Left hindlimb (tissue), 1 donor: Measurements from ENCODE around the gene EPHA8.

ENCODE experiments used
- DNase-seq: peaks from one replicate; pipeline ENCODE4 v3.0.0-alpha.2; 2018

EPHA8 gene

GRCh38 chr1:22562584-22563583 is at the start of gene EPHA8:
EPHA8 (plus strand) TSS chr1:22563489; CDS start chr1:22563636, 147 bp downstream.
- DNase-seq = no peak

DNA sequence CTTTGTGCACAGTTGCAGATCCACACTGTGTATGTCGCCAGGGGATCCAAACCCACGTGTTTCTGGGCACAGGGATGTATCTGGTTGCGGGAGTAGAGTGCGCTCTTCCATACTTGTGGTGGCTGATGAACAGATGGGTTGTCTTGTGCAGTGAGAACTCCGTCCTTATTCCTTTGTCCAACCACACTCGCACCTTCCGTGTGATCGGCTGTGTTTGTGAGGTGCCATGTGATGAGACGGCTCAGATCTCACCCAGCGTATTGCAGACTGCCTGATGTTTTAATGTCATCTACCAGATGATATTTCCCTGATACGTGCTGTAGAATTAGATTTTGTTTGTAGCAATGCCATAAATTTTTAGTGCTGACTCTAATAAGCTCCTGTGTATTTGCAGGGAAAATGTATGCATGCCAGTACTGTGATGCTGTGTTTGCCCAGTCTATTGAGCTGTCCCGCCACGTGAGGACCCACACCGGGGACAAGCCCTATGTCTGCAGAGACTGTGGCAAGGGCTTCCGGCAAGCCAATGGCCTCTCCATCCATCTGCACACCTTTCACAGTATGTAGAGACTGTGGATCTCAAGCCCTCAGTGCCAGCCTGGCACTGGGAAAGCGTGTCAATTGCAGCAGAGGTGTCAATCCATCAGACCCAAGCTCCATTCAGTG is 46.2 kb upstream of the EPHA8 start:
- no peak for DNase-seq

GRCh38 chr1:22517956-22518355 is 45.3 kb upstream of the EPHA8 start:
- no peak for DNase-seq

GRCh38 chr1:22518379-22518778 is 44.9 kb upstream of the EPHA8 start:
- no peak for DNase-seq

DNA sequence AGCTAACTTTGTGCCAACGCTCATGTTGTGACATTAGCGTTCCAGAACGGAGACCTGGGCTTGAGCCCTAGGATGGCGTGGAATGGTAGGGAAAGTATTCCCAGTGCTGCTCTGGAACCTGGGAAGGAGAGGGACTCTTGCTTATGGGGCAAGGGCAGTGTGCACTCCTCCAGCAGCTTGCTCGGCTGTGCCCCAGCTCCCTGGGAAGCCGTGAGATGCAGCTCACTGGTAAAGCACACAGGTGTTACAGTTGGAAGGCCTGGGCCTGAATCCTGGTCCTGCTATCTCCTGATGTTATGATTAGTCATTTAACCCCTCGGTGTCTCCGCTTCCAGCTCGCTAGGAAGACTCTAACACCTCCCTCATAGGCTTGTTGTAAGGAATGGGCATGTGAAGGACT is 42.4 kb upstream of the EPHA8 start:
- no peak for DNase-seq

DNA sequence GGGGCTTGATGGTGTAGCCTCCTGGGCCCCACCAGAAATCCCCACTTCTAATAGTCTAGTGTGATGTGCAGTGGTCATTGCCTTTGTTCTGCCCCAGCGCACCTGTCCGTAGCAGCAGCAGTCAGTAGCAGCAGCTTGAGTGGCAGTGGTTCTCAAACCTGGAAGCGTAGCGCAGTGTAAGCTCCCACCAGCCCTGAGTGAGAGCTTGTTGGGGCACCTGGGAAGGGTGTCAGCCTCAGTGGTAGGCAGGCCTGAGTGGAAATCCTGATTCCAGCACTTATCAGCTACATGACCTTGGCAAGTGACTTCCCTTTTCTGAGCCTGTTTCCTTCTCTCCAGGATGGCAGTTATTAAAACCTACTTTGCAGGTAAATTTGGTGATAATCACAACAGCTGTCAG is 41.6 kb upstream of the EPHA8 start:
- DNase-seq = no peak

- no peak for DNase-seq
Measured at GRCh38 chr1:22522221-22522743, 41.0 kb upstream of the EPHA8 start.

GRCh38 chr1:22524481-22524880 is 38.8 kb upstream of the EPHA8 start:
- no peak for DNase-seq

DNA sequence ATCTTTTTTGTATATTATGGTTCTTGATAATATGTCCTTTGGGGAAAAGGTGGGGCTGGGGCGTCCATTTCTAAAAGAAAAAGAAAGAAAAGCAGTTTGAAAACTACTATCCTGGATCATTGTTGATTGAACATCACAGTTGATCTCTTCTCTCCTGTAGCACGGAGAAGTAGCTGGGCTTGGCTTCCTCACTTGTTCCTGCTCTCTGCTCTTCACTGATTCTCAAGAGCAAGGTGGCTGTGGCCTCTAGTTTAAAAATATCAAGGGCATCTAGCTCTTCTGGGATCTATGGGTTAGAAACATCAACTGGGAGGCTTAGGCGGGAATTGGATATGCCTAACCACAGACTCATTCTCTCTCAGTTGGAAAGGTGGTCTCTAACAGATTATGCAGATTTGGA is 38.1 kb upstream of the EPHA8 start:
- DNase-seq = no peak

GRCh38 chr1:22525646-22526045 is 37.6 kb upstream of the EPHA8 start:
- no peak for DNase-seq

DNA sequence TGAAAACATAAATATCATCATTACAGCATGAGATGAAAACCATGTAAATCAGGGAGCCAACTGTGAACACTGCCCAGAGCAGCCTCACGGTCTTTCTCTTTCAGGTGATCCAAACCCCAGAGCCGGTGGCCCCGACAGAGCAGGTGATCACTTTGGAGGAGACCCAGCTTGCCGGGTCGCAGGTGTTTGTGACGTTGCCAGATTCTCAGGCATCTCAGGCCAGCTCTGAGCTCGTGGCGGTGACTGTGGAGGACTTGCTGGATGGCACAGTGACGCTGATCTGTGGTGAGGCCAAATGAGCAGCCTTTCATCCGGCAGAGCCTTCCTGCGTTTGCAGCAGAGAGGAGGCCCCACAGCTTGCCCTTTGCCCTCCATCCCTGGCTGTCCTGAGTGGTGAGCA is 37.2 kb upstream of the EPHA8 start:
- no peak for DNase-seq

GRCh38 chr1:22526677-22527076 is 36.6 kb upstream of the EPHA8 start:
- no peak for DNase-seq

DNA sequence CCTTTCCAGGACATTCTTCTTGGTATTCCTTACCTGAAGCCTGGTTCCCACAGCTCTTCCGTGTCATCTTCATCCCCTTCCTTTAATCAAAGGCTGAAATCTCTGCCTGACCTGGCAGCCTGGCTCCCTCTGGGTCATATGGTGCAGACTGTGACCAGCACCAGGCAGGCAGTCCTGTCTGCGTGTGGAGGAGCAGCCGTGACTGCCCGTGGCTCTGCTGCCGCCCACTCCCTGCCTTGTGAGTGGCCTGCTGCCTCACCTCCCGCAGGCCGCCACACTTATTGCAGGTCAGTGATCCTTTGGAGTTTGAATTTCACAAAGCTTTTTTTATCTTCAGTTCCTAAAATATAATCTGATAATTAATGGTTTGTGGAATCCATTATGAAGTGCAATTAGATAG is 36.2 kb upstream of the EPHA8 start:
- DNase-seq = no peak

DNA sequence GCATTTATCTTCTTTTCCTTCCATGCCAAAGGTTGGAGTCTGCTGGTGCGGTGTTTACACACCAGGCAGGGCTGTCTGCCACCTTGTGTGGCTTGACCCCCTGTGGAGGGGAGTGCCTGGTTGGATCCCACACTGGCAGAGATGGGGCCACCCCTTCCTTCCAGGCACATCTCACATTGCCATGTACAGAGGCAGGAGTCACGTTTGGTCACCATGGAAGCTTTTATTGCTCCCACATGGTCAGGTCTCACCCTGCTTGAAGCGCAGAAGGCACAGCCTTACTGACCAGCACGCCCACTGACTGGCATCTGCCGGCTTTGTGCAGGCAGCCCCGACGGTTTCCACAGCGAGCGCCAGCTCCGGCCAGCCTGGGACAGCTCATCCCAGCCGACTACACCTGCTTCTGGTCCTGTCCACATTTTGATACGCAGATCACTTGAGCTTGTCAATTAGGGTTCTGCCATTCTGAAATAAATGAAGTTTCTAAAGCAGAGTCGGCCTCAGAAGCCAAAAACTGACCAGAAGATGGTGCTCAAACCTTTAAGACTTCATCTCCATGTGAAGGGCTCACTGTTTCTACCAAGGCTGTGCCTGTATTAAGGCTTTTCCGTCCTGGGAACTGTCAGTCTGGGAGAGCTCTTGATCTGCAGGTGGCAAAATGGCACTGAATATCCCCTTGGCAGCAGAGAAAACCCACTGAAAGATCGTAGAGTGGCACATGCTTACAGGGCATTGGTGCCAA is 35.6 kb upstream of the EPHA8 start:
- no peak for DNase-seq

DNA sequence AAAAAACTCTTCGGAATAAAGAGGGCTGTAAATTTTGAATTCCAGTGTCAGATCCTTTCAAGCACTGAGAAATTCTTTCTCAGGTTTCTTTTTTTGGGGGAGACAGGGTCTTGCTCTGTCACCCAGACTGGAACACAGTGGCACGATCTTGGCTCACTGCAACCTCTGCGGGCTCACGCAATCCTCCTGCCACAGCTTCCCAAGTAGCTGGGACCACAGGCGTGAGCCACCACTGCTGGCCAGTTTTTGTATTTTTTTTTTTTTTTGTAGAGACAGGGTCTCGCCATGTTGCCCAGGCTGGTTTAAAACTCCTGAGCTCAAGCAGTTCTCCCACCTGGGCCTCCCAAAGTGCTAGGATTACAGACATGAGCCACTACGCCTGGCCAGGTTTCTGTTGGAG is 34.8 kb upstream of the EPHA8 start:
- no peak for DNase-seq

DNA sequence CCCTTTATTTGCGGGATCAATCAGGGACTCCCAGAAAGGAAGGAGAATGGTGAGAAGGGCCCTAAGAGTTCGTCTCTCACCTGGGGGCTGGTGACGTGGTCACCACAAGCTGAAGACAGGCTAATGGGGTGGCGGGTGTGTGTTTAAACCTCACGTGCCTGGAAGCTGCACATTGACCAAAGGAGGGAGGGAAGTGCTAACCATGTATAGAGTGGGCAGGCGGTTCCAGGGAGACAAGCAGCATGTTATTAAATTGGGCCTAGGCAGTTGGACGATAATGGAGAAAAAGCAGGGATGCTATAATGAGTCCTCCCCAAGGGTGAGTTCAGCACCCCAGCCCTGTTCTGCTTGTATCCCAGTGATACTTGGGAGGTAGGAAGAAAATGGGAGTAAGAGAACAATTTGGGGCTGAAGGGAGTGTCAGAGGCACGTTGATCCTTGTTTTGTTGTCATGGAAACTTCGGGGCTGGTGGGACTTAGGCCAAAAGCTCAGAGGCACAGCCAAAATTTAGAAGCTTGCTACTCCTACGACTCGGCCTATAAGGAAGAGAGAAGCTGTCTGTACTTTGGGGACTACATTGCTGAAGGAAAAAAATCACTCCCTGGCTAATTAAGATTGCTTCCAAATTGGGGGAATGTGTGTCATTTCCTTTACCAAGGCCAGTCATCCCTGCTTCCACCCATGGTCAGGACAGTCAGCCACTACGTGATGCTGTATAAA is 33.2 kb upstream of the EPHA8 start:
- DNase-seq = peak; percentile 88

DNA sequence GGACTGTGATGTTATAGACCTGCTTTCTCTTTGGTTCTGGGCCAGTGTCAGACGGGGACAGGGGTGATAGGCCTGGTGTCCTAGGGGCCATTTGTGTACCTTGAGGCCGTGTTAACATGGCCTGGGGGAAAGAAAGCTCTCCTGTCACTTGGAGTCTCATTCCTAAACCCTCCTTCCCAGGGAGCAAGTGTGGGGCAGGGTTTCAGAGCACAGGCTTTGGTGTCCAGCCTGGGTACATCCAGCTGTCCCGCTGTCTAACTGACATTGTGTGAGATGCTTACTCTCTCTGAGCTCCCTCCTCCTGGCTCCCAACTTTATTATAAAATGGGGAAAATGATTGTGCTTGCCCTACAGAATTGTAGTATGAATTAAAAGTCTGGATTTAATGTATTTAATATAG is 32.6 kb upstream of the EPHA8 start:
- no peak for DNase-seq

DNA sequence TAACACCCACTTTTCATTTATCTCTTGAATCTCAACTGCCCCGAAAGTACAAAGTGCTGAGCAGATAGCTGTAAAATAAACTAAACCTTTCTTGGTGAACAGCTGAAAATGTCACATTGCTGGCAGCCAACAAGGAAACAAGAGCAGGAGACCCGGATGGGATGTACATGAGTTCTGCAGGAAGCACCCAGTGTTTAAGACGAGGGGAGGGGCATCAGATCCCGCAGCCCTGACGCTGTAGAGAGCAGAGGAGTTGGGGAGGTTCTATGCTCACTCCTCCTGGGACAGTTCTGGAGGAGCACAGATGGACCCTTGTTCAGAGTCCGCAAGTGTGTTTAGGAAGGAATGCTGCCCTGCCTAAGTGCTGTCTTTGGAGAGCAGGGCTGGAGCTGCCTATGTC is 32.0 kb upstream of the EPHA8 start:
- DNase-seq = peak; percentile 50

GRCh38 chr1:22533244-22533895 is 29.9 kb upstream of the EPHA8 start:
- no peak for DNase-seq

- no peak for DNase-seq
Measured at GRCh38 chr1:22534951-22535350, 28.3 kb upstream of the EPHA8 start.

- DNase-seq = no peak
Measured at GRCh38 chr1:22535399-22535798, 27.9 kb upstream of the EPHA8 start.

- DNase-seq = no peak
Measured at GRCh38 chr1:22536506-22536905, 26.8 kb upstream of the EPHA8 start.
